Rectal smooth muscle tissue (tissue), 1 donor: Measurements from ENCODE around the gene ABL1.

Source experiments
- H3K27ac ChIP-seq: one replicate; pipeline ENCODE4 v1.7.0; 2013; ENCODE audit warnings: low read depth, low read length, inconsistent platforms
- H3K27me3 ChIP-seq: one replicate; pipeline ENCODE4 v1.7.0; 2013; ENCODE audit warnings: low read length; ENCODE audit not compliant: control insufficient read depth, insufficient read depth
- H3K36me3 ChIP-seq: one replicate; pipeline ENCODE4 v1.7.0; 2013; ENCODE audit warnings: low read length; ENCODE audit not compliant: control insufficient read depth, insufficient read depth
- H3K4me1 ChIP-seq: one replicate; pipeline ENCODE4 v1.7.0; 2013; ENCODE audit warnings: low read length; ENCODE audit not compliant: control insufficient read depth, insufficient read depth
- H3K4me3 ChIP-seq: one replicate; pipeline ENCODE4 v1.7.0; 2013; ENCODE audit warnings: low read length
- H3K9ac ChIP-seq: one replicate; pipeline ENCODE4 v1.7.0; 2013; ENCODE audit warnings: low read length

ABL1 gene

GRCh38 chr9:130892477-130893304, 57.6 kb downstream of the ABL1 start:
- no peak overlapping the region for H3K27ac ChIP-seq
- no peak overlapping the region for H3K9ac ChIP-seq

GRCh38 chr9:130893341-130894101, 58.5 kb downstream of the ABL1 start:
- H3K9ac ChIP-seq = no peak overlapping the region
- no peak overlapping the region for H3K4me3 ChIP-seq
- no peak overlapping the region for H3K27ac ChIP-seq
- H3K4me1 ChIP-seq = peaks cover 11% of the 10 kb centered on the region
- peaks cover 16% of the 10 kb centered on the region for H3K36me3 ChIP-seq
- no peaks in the 10 kb centered on the region for H3K27me3 ChIP-seq

More at GRCh38 chr9:130892477-130893304, 57.6 kb downstream of the ABL1 start:
- no peak overlapping the region for H3K4me3 ChIP-seq
- peaks cover 17% of the 10 kb centered on the region for H3K36me3 ChIP-seq
- no peaks in the 10 kb centered on the region for H3K27me3 ChIP-seq
- H3K4me1 ChIP-seq = peaks cover 11% of the 10 kb centered on the region

GRCh38 chr9:130894546-130894945, 59.5 kb downstream of the ABL1 start:
- H3K9ac ChIP-seq = no peak overlapping the region
- peaks cover 13% of the 10 kb centered on the region for H3K36me3 ChIP-seq
- H3K4me1 ChIP-seq = peaks cover 11% of the 10 kb centered on the region
- H3K27me3 ChIP-seq = no peaks in the 10 kb centered on the region
- H3K4me3 ChIP-seq = no peak overlapping the region
- no peak overlapping the region for H3K27ac ChIP-seq

- Histone ChIP-seq H3K27ac (no peak overlapping the region), H3K4me1 (peaks cover 11% of the 10 kb centered on the region), H3K9ac (no peak overlapping the region), H3K4me3 (no peak overlapping the region), H3K36me3 (peaks cover 13% of the 10 kb centered on the region), H3K27me3 (no peaks in the 10 kb centered on the region)
Observed at GRCh38 chr9:130895038-130895437, 60.0 kb downstream of the ABL1 start.

GRCh38 chr9:130895481-130896232, 60.6 kb downstream of the ABL1 start:
- Histone ChIP-seq H3K27ac (no peak overlapping the region), H3K9ac (no peak overlapping the region), H3K4me1 (peaks cover 11% of the 10 kb centered on the region), H3K36me3 (peaks cover 10% of the 10 kb centered on the region), H3K27me3 (no peaks in the 10 kb centered on the region), H3K4me3 (no peak overlapping the region)

GRCh38 chr9:130896233-130897014, 61.4 kb downstream of the ABL1 start, which contains the start of gene QRFP:
Gene QRFP (minus strand): TSS chr9:130896812. CDS start chr9:130893838, 2,974 bp downstream.
- H3K27ac ChIP-seq = no peak within 1 kb of the TSS
- H3K27me3 ChIP-seq = no peaks in the 10 kb centered on the region
- H3K36me3 ChIP-seq = peaks cover 7% of the 10 kb centered on the region
- H3K4me3 ChIP-seq = no peak within 1 kb of the TSS
- H3K9ac ChIP-seq = no peak within 1 kb of the TSS
- peaks cover 11% of the 10 kb centered on the region for H3K4me1 ChIP-seq

- no peak overlapping the region for H3K4me3 ChIP-seq
- no peak overlapping the region for H3K9ac ChIP-seq
- peaks cover 11% of the 10 kb centered on the region for H3K4me1 ChIP-seq
- peaks cover 3% of the 10 kb centered on the region for H3K36me3 ChIP-seq
- H3K27me3 ChIP-seq = peaks cover 4% of the 10 kb centered on the region
- H3K27ac ChIP-seq = no peak overlapping the region
Observed at GRCh38 chr9:130897105-130897751, 62.2 kb downstream of the ABL1 start.

- Histone ChIP-seq H3K27ac (no peak overlapping the region), H3K27me3 (peaks cover 4% of the 10 kb centered on the region), H3K4me1 (peaks cover 11% of the 10 kb centered on the region), H3K36me3 (no peaks in the 10 kb centered on the region), H3K9ac (no peak overlapping the region), H3K4me3 (no peak overlapping the region)
Observed at GRCh38 chr9:130897848-130898551, 62.9 kb downstream of the ABL1 start.

- Histone ChIP-seq H3K4me3 (no peak overlapping the region), H3K9ac (no peak overlapping the region), H3K36me3 (no peaks in the 10 kb centered on the region), H3K27ac (no peak overlapping the region), H3K27me3 (peaks cover 4% of the 10 kb centered on the region), H3K4me1 (peaks cover 11% of the 10 kb centered on the region)
Observed at GRCh38 chr9:130898552-130898852, 63.4 kb downstream of the ABL1 start.

GRCh38 chr9:130899051-130899748, 64.1 kb downstream of the ABL1 start:
- Histone ChIP-seq H3K27ac (no peak overlapping the region), H3K27me3 (peaks cover 4% of the 10 kb centered on the region), H3K9ac (no peak overlapping the region), H3K36me3 (no peaks in the 10 kb centered on the region), H3K4me1 (peaks cover 9% of the 10 kb centered on the region), H3K4me3 (no peak overlapping the region)
